ENCODE results near the gene BFSP2. TPM values are rescaled to one million over a fixed set of nuclear protein-coding genes. Genes with fewer than 3 reads are reported as not detected.
A peak's percentile ranks its signal among the peaks of the same experiment; 100 is the strongest.
"Not testable (repeated sequence)": the region's sequence is repeated elsewhere in the genome, so short reads cannot be mapped to it uniquely, and the experiment has no call there.

The BFSP2 gene
- total and polyA plus RNA-seq, 10 donors, result 1.5 to 52.5 (median 3.1) TPM; not detected in 1

- intact Hi-C loops (cut with DNase I; ENCODE audit: low total_unique reads), result no loop called here
- TF ChIP-seq POLR2AphosphoS5 (IDR thresholded peaks at IDR 0.05), result peak in 1 of 3 donors; percentile 29
- TF ChIP-seq CTCF (IDR thresholded peaks at IDR 0.05 in 8 of 11, conservative IDR thresholded peaks at IDR 0.05 in 3 of 11), result no peak
- no peaks in the 10 kb centered on the region for H3K27me3 ChIP-seq (replicated peaks in 1 of 7)
- H3K36me3 ChIP-seq, result no peaks in the 10 kb centered on the region
- H3K9me3 ChIP-seq, result peaks cover 0 to under 1% (median 0%) of the 10 kb centered on the region in 8 donors
- peaks cover 0 to 56% (median 29%) of the 10 kb centered on the region in 6 donors for H3K4me1 ChIP-seq
- H3K27ac ChIP-seq, result peak overlapping the region in 4 of 8 donors; percentile 70 to 82 (median 74)
- no peak for DNase-seq
- H3K4me3 ChIP-seq, result no peak overlapping the region
- 73 to 88% (median 80%) methylated on average over 6 of the region's 6 CpGs for WGBS, 5 donors
Measured at GRCh38 chr3:133492159-133492741, 92.4 kb downstream of the BFSP2 start.

- Histone ChIP-seq H3K4me3 (no peak overlapping the region), H3K4me1 (peaks cover 0 to 39% (median 26%) of the 10 kb centered on the region in 6 donors), H3K36me3 (no peaks in the 10 kb centered on the region), H3K9me3 (no peaks in the 10 kb centered on the region), H3K27me3 (replicated peaks in 1 of 7) (no peaks in the 10 kb centered on the region), H3K27ac (no peak overlapping the region)
- 79 to 85% (median 83%) methylated on average over 6 of the region's 6 CpGs for WGBS, 5 donors
- TF ChIP-seq CTCF (IDR thresholded peaks at IDR 0.05 in 8 of 11, conservative IDR thresholded peaks at IDR 0.05 in 3 of 11) (peak in 4 of 11 experiments; percentile 9 to 20 (median 16)), POLR2AphosphoS5 (IDR thresholded peaks at IDR 0.05) (no peak)
- intact Hi-C loops (cut with DNase I; ENCODE audit: low total_unique reads), result no loop called here
- DNase-seq, result no peak
Measured at GRCh38 chr3:133494469-133494868, 94.6 kb downstream of the BFSP2 start.

GRCh38 chr3:133502542-133502941 is 102.7 kb downstream of the BFSP2 start:
- WGBS, 5 donors, result 86 to 100% (median 100%) methylated on average over 1 to 2 of the region's 2 CpGs
- intact Hi-C loops (cut with DNase I; ENCODE audit: low total_unique reads), result not testable (repeated sequence)

GRCh38 chr3:133503409-133503808 is 103.6 kb downstream of the BFSP2 start:
- H3K9me3 ChIP-seq, result no peaks in the 10 kb centered on the region
- TF ChIP-seq CTCF (IDR thresholded peaks at IDR 0.05 in 8 of 11, conservative IDR thresholded peaks at IDR 0.05 in 3 of 11) (no peak), POLR2A (IDR thresholded peaks at IDR 0.05) (no peak), POLR2AphosphoS5 (IDR thresholded peaks at IDR 0.05) (no peak)
- no peaks in the 10 kb centered on the region for H3K36me3 ChIP-seq
- DNase-seq, result no peak
- H3K4me3 ChIP-seq, result no peak overlapping the region
- no peak overlapping the region for H3K27ac ChIP-seq
- no peaks in the 10 kb centered on the region for H3K27me3 ChIP-seq (replicated peaks in 1 of 7)
- peaks cover 0 to 24% (median 20%) of the 10 kb centered on the region in 6 donors for H3K4me1 ChIP-seq
- WGBS, 5 donors, result 0 to 100% (median 65%) methylated on average over 1 of the region's 1 CpG
- intact Hi-C loops (cut with DNase I; ENCODE audit: low total_unique reads), result no loop called here

More at GRCh38 chr3:133502542-133502941, 102.7 kb downstream of the BFSP2 start:
- DNase-seq; H3K27ac ChIP-seq; H3K9me3 ChIP-seq; H3K4me3 ChIP-seq; H3K36me3 ChIP-seq; H3K27me3 ChIP-seq (replicated peaks in 1 of 7): not testable (repeated sequence)
- peaks cover 0 to 24% (median 20%) of the 10 kb centered on the region in 6 donors for H3K4me1 ChIP-seq
